ENCODE results near the gene QDPR. TPM values are rescaled to one million over a fixed set of nuclear protein-coding genes. Genes with fewer than 3 reads are reported as not detected.

The QDPR gene
- polyA plus RNA-seq, 1 of the 3 experiments (the other 2 are of a cell fraction): 83.1 TPM

DNA sequence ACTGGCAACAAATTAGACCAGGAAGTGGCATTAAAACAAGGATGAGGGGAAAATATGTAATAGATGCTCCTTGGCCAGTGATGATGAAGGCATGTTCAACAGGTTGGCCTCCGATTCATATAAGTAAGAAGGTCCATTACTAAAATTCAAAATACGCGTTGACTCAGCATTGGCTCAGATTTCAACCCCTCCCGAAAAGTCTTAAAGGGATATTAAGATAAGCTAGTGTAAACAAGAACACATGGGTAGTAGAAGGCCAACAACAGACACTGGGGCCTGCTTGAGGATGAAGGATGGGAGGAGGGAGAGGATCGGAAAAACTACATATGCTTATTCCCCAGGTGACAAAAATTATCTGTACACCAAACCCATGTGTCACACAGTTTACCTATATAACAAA is 46.0 kb upstream of the QDPR start (continued):
- TF ChIP-seq, protein P1, sequence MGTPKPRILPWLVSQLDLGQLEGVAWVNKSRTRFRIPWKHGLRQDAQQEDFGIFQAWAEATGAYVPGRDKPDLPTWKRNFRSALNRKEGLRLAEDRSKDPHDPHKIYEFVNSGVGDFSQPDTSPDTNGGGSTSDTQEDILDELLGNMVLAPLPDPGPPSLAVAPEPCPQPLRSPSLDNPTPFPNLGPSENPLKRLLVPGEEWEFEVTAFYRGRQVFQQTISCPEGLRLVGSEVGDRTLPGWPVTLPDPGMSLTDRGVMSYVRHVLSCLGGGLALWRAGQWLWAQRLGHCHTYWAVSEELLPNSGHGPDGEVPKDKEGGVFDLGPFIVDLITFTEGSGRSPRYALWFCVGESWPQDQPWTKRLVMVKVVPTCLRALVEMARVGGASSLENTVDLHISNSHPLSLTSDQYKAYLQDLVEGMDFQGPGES (IDR thresholded peaks at IDR 0.05; ENCODE audit: low read depth, low read length): no peak
- no peak for TF ChIP-seq MXI1 (IDR thresholded peaks at IDR 0.05; ENCODE audit: low read depth, low read length)
- no peak for TF ChIP-seq GATA2 (CRISPR knock-in tag; IDR thresholded peaks at IDR 0.05)
- TF ChIP-seq, protein P2, sequence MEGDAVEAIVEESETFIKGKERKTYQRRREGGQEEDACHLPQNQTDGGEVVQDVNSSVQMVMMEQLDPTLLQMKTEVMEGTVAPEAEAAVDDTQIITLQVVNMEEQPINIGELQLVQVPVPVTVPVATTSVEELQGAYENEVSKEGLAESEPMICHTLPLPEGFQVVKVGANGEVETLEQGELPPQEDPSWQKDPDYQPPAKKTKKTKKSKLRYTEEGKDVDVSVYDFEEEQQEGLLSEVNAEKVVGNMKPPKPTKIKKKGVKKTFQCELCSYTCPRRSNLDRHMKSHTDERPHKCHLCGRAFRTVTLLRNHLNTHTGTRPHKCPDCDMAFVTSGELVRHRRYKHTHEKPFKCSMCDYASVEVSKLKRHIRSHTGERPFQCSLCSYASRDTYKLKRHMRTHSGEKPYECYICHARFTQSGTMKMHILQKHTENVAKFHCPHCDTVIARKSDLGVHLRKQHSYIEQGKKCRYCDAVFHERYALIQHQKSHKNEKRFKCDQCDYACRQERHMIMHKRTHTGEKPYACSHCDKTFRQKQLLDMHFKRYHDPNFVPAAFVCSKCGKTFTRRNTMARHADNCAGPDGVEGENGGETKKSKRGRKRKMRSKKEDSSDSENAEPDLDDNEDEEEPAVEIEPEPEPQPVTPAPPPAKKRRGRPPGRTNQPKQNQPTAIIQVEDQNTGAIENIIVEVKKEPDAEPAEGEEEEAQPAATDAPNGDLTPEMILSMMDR (IDR thresholded peaks at IDR 0.05): no peak
- no peak for TF ChIP-seq SMC3 (IDR thresholded peaks at IDR 0.05; ENCODE audit: low read depth, low read length)

DNA sequence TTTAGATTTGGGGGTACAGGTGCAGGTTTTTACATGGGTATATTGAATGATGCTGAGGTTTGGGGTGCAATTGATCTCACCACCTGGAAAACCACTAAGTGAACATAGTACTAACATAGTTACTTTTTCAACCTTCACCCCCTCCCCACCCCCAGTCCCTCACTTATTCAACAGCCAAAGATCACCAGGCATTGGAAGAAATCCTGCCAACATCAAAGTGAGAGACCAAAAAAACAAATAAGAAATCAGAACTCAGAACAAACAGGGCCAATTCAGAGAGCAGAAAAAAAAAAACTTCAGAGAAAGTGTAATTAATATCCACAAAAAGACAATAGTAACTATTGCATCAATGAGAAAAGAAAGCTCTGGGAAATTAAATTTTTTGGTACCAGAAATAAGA is 44.6 kb upstream of the QDPR start:
- H3K79me2 ChIP-seq (ENCODE audit: insufficient read depth): no peaks in the 10 kb centered on the region
- no peak overlapping the region for H3K4me3 ChIP-seq (ENCODE audit: low read depth in 2 of 2, low read length in 1 of 2)
- no peak overlapping the region for H2AFZ ChIP-seq (ENCODE audit: low read depth)
- no peak for DNase-seq
- no peaks in the 10 kb centered on the region for H3K9me3 ChIP-seq
- TF ChIP-seq EZH2phosphoT487 (IDR thresholded peaks at IDR 0.05; ENCODE audit: borderline replicate concordance, low read depth) (no peak), TAF1 (IDR thresholded peaks at IDR 0.05; ENCODE audit: borderline replicate concordance, low read depth, low read length) (no peak), FOSL2 (IDR thresholded peaks at IDR 0.05; ENCODE audit: borderline replicate concordance, low read depth) (no peak), SIN3A (IDR thresholded peaks at IDR 0.05; ENCODE audit: borderline replicate concordance, low read depth, low read length) (no peak), TEAD4 (IDR thresholded peaks at IDR 0.05; ENCODE audit: borderline replicate concordance, insufficient read depth) (no peak), TCF12 (IDR thresholded peaks at IDR 0.05) (no peak), RAD21 (IDR thresholded peaks at IDR 0.05; ENCODE audit: low read length) (no peak), GABPA (IDR thresholded peaks at IDR 0.05; ENCODE audit: low read depth) (no peak), YY1 (IDR thresholded peaks at IDR 0.05; ENCODE audit: low read depth) (no peak)
- TF ChIP-seq, protein P1 (IDR thresholded peaks at IDR 0.05; ENCODE audit: low read depth, low read length): no peak
- TF ChIP-seq, protein P3, sequence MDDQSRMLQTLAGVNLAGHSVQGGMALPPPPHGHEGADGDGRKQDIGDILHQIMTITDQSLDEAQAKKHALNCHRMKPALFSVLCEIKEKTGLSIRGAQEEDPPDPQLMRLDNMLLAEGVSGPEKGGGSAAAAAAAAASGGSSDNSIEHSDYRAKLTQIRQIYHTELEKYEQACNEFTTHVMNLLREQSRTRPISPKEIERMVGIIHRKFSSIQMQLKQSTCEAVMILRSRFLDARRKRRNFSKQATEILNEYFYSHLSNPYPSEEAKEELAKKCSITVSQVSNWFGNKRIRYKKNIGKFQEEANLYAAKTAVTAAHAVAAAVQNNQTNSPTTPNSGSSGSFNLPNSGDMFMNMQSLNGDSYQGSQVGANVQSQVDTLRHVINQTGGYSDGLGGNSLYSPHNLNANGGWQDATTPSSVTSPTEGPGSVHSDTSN (IDR thresholded peaks at IDR 0.05): no peak
- H3K4me1 ChIP-seq (ENCODE audit: control insufficient read depth in 1 of 2, insufficient read depth in 2 of 2, low read depth in 1 of 2, low read length in 1 of 2): peaks cover 0 to 11% of the 10 kb centered on the region in 2 experiments; a peak in 1 of 4 replicates
- no peak overlapping the region for H3K27ac ChIP-seq (ENCODE audit: low read depth in 2 of 2, low read length in 1 of 2)
- no peaks in the 10 kb centered on the region for H3F3A ChIP-seq (replicated peaks; ENCODE audit: insufficient read depth)
- no peaks in the 10 kb centered on the region for H4K20me1 ChIP-seq (ENCODE audit: insufficient read depth)
- no peaks in the 10 kb centered on the region for H3K9me2 ChIP-seq
- no peak overlapping the region for H3K9ac ChIP-seq
- no peak overlapping the region for H3K4me2 ChIP-seq
- ChIA-PET CTCF (no interaction called here), POLR2A (no interaction called here)
- H3K27me3 ChIP-seq (ENCODE audit: insufficient read depth): peaks cover 10% of the 10 kb centered on the region; the same call in 1 of the 2 replicates
- no peaks in the 10 kb centered on the region for H3K36me3 ChIP-seq (replicated peaks in 1 of 2; ENCODE audit: control insufficient read depth in 1 of 2, insufficient read depth in 2 of 2, low read length in 1 of 2)
